GM18951 (cell line): ENCODE data around the gene SPATA31C1.
"Not testable (repeated sequence)": the region's sequence is repeated elsewhere in the genome, so short reads cannot be mapped to it uniquely, and the experiment has no call there.

Experiments used
- POLR2A ChIP-seq: IDR thresholded peaks from 4 replicates; pipeline ENCODE4 v1.6.1; 2011; ENCODE audit warnings: mild to moderate bottlenecking; ENCODE audit not compliant: insufficient read length, insufficient read depth; ENCODE audit errors: extremely low read depth
- in situ Hi-C: fragments of 300-500 bp; cut with MboI; formaldehyde crosslinking; loops from one replicate; pipeline ENCODE4 v1.12.0; 2022; ENCODE audit warnings: low sequenced_read_pairs, mixed read lengths, inconsistent platforms; ENCODE audit not compliant: unreplicated experiment

The SPATA31C1 gene

GRCh38 chr9:87917662-87918061 lies at the start of gene SPATA31C1:
TSS of gene SPATA31C1 (plus strand) at chr9:87917962.
- in situ Hi-C loops: not testable (repeated sequence)

- in situ Hi-C loops: no loop called here
These were observed 49.6 kb upstream of the SPATA31C1 start for GRCh38 chr9:87868175-87868574.

DNA sequence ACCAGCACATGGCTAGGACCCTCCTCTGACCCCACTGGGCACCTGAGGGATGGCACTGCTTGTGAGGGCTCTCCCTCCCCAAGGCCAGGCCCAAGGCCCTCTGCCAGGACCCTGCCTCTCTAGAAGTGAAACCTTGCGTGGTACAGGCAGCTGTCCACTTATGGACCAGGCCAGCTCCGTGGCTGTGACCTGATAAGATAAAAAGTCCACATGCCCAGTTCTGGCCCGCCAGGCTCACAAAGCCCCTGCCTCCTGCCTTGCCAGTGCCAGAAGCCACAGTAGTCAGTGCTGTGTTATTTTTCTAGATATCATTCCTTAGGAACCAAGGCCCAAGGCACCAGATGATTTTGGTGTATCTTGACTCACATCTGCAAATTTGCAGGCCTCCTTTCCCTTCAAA lies 49.1 kb upstream of the SPATA31C1 start:
- in situ Hi-C loops: no loop called here
- TF ChIP-seq POLR2A: no peak

More at GRCh38 chr9:87868175-87868574, 49.6 kb upstream of the SPATA31C1 start:
- TF ChIP-seq POLR2A: no peak

- in situ Hi-C loops: no loop called here
- TF ChIP-seq POLR2A: no peak
These were observed 48.7 kb upstream of the SPATA31C1 start for GRCh38 chr9:87869082-87869481.

DNA sequence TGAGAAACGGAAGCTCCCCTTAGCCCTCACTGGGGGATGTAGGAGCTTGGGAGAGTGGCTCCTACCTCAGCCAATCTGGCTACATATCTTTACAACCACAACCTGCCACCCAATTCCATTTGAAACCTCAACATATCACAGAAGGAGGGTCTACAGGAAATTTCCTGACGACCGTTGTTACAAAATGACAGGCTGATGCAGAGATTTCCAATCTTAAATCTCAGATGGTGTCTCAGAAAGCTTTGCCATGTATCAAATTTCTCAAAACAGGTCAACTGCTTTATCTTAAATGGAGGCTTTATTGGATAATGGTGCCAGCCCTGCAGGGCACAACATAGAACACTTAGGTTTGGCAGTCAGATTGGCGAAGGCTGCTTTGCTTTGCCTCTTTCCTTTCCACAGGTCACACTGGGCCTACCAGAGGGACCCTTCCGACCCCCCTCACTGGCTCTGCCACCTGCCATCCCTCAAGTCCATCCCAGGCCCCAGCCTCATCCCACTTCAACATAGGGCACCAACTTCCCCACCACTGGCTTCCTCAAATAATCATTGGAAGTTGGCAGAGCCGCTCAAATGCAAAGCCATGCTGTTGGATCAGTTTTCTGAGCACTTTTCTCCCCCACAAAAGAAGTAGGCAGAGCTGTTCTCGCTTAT lies 46.2 kb upstream of the SPATA31C1 start:
- TF ChIP-seq POLR2A: no peak
- in situ Hi-C loops: no loop called here

- no peak for TF ChIP-seq POLR2A
- in situ Hi-C loops: no loop called here
These were observed 45.6 kb upstream of the SPATA31C1 start for GRCh38 chr9:87872079-87872624.

GRCh38 chr9:87873607-87874303 lies 44.0 kb upstream of the SPATA31C1 start:
- in situ Hi-C loops: no loop called here
- TF ChIP-seq POLR2A: no peak

DNA sequence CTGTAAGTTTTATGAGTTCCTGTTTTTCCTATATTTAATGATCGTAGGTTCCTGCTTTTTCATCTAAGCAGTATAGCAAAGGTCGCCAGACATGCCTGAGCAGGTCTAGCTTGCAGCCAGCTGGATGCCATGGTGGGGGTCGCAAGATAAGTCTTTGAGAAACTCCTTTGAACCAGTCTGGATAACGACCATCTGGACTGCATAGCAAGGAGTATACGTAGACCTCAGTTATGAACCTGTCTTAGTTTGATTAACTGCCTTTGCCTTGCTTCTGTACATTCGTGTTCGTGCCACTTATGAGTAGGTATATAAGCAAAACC lies 43.5 kb upstream of the SPATA31C1 start:
- TF ChIP-seq POLR2A: no peak
- in situ Hi-C loops: no loop called here

- in situ Hi-C loops: no loop called here
- TF ChIP-seq POLR2A: no peak
These were observed 42.7 kb upstream of the SPATA31C1 start for GRCh38 chr9:87875060-87875459.

GRCh38 chr9:87875831-87876545 lies 41.8 kb upstream of the SPATA31C1 start:
- no peak for TF ChIP-seq POLR2A
- in situ Hi-C loops: no loop called here

DNA sequence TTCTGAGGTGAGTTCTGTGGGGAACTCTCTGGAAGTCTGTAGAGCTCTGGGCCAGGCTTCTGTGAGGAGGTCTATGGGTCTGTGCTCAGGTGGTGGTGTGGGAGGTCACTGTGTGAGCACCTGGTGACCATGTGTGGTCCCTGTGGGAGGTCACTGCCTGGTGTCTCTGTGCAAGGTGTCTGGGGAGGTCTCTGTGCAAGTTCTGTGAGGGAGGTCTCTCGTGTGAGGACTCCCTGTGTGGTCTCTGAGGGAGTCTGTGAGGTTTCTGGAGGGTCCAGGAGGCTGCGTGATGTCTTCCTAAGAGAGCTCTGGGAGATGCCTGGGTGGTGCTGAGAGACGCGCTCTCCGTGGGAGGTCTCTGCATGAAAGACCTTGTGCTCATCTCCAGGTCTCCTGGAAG lies 41.1 kb upstream of the SPATA31C1 start:
- no peak for TF ChIP-seq POLR2A
- in situ Hi-C loops: no loop called here

- in situ Hi-C loops: no loop called here
- TF ChIP-seq POLR2A: no peak
These were observed 38.7 kb upstream of the SPATA31C1 start for GRCh38 chr9:87878989-87879511.

- no peak for TF ChIP-seq POLR2A
- in situ Hi-C loops: no loop called here
These were observed 37.6 kb upstream of the SPATA31C1 start for GRCh38 chr9:87880116-87880515.
